Iris pigment epithelial cell (primary cell): ENCODE results near the gene KSR2.
"Not testable (repeated sequence)": the region's sequence is repeated elsewhere in the genome, so short reads cannot be mapped to it uniquely, and the experiment has no call there.

Experiments used
- DNase-seq: peaks from one replicate; pipeline ENCODE4 v3.0.0-alpha.2; 2011; ENCODE audit warnings: low read depth

The KSR2 gene

DNA sequence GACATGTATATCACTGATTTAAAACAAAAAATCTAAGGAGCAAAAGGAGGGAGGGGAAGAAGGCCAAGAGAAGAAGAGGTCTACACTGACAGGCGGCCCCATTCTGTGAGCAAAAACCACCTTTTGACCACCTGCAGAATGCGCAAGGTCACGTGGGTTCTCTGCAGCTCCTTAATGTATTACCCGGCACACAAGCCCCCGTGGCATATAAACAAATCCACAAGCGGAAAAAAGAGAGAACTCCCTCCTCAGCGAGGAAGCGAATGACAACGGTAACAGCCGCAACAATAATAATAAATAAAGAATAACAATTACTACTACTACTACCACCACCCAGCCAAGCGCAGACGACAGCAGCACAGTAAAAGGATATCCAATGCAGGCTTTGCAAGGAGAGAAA is 1.3 kb downstream of the KSR2 start:
- DNase-seq, result no peak

- DNase-seq, result no peak
Measured at GRCh38 chr12:117967043-117967442, 1.7 kb downstream of the KSR2 start.

DNA sequence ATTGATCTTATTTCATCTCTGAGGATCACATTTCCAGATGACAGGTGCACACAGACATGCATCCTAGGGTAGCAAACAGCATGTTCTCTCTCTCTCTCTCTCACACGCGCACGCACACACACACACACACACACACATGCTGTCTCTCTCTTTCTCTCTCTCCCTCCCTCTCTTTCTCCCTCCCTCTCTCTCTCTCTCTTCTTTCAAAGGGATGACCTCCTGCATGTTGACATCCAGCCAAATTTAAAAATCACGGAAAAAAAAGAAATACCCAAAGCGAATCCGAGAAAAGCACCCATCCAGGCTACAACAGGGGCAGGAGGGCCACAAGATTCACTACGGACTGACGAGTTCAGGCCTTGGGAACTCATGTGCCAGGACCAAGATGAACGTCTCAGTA is 2.3 kb downstream of the KSR2 start:
- no peak for DNase-seq

GRCh38 chr12:117963836-117964235 is 5.0 kb downstream of the KSR2 start:
- DNase-seq, result no peak

DNA sequence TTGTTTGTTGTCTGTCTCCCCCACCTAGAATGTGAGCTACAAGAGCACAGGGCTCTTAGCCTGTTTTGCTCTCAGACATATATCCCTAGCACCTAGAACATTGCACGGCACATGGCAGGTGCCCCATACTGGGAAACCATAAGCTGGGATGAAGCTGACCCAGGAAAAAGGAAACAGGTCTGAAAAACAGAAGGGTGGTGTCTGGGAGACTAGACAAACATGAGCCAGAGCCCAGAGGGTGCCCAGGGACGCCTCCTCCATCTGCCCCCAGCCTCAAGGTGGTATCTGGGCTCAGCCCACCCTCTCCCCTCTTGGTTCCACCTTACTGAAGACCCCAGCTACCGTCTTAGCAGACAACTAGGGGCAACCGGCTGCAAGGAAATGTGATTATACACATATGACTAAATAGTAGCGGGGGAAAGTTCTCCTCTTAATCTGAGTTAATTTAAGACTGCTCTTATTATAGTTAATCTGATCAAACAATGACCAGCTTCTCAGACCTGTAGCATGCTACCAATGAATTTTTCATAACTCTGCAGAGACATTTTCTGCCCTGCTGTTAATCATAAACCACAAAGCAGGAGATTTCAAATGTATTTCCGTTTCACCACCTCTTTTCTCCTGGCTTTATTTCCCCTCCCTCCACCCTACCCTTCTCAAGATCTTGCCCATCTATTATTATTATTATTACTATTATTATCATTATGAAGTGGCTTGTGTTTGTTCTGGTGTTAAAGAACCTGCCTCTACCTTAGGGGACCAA is 31.9 kb downstream of the KSR2 start:
- no peak for DNase-seq

DNA sequence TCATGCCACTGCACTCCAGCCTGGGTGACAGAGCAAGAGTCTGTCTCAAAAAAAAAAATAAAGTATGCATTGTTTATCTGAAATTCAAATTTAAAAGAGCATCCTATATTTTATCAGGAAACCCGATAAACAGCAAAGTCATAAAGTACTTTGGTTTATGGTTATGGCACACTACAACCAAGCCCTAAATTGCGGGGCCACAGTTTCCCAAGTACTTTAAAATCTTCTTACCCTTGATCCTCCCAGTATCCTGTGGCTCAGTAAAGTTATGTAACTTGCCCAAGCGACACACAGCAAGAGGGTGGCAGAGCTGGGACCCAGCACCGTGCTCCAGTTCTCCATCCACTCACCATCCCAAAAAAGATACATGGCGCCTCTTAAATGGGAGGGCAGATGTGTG is 35.2 kb downstream of the KSR2 start:
- DNase-seq, result no peak

- no peak for DNase-seq
Measured at GRCh38 chr12:117926391-117926899, 42.3 kb downstream of the KSR2 start.

DNA sequence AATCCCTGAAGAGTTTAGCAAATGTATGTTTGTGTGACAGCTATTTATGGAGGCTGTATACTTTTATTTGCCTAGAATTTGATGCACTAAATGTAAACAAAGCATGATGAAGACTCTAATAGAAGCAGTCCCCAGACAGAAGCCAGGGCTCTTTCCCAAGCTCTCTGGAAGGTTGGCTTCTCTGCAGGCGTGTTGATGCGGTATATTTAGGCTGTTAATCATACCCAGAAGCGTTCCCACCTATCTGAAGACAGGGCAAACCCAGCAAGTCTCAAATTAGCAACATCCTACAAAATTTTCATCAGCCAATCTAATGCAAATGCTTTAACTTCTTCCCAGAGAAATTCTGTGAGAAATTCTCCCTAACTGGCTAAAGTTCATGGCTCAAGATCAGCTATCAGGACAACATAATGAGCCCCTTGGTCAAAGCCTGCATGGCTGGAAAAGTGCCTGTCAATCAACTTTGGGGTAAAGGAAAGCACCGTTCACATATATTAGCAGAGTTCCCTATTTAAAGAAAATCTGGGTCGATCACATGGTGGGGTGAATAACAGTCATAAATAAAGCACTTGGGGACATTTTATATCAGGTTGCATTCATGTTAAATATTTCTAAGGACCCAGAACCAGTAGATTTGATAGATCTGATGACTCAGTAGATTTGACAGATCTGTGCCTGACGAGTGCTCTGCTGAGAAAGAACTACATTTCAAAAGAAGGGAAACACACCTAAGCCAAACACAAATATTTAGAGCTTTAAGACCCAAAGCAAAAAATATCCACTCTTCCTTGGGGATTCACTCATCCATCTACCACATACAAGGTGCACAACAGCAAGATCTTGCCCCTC is 46.6 kb downstream of the KSR2 start:
- no peak for DNase-seq

DNA sequence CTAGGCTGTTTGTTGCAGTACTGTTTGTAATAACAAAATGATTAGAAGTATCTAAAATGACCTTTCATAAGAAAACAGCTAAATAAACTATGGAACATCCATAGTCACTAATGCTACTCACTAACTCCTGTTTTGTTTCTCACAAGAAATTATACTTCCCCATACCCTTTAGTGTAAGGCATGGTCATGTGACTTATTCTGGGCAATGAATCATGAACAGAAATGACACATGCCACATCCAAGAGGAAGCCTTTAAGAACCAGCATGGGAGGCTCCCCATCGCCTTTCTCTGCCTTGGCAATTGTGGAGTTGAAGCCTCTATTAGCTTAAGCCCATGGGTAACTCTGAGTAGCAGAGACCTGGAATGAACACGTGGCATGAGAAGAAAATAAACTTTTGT is 49.3 kb downstream of the KSR2 start:
- DNase-seq, result no peak

- DNase-seq, result no peak
Measured at GRCh38 chr12:117914686-117915085, 54.1 kb downstream of the KSR2 start.

- no peak for DNase-seq
Measured at GRCh38 chr12:117912756-117913155, 56.0 kb downstream of the KSR2 start.

DNA sequence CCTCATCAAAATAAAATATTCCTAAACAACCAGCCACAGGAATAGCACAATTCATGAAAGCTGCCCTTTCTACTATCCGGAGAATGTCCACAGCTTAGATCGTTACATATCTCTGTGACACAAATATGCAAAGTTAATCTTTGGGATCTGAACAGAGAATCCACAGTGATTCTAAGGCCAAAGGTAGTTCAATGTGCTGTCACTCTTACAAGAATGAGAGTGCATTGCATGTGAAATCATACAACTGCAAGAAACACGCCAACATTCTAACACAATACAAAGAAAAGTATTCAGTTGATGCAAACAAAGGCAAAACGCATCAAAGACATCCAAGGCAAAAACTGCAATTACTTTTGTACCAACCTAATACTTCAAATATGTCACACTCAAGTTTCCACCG is 60.4 kb downstream of the KSR2 start:
- no peak for DNase-seq

- DNase-seq, result no peak
Measured at GRCh38 chr12:117907108-117907689, 61.6 kb downstream of the KSR2 start.

DNA sequence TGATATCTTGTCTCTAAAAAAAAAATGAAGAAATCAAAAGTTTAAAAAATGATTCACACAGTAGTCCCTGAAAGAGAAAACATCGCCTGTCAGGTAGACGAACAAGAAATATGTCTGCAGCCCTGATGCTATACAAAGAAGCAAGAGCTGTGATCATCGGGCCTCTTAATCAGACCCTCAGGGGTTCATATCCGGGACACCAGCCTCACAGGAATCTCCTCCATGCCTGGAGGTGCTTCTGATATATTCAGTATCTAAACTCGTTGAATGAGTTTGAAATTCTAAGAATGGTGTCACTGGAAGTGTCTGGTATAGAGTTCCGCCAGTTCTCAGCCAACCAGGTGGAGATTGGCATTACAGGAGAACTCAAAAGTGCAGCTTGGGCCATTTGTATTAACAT is 64.7 kb downstream of the KSR2 start:
- DNase-seq, result no peak

- no peak for DNase-seq
Measured at GRCh38 chr12:117903110-117903840, 65.5 kb downstream of the KSR2 start.

DNA sequence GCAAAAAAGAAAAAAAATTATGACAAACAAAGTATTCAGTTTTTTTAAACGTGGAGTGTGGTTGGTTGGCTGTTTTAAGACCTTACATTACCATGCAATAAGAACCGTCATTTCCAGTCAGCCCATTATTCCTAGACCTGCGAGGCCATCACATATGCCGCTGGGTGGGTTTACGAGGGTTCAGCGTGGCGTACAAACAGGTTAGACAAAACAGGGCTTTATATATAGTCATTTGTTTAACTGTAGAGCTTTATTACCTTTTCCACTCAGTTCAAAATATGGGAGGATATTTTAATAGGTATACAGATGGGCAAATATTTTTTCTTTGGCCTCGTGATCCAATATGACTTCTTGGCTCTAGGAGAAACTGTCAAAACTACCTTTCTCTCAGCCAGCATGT is 67.2 kb downstream of the KSR2 start:
- DNase-seq, result no peak

DNA sequence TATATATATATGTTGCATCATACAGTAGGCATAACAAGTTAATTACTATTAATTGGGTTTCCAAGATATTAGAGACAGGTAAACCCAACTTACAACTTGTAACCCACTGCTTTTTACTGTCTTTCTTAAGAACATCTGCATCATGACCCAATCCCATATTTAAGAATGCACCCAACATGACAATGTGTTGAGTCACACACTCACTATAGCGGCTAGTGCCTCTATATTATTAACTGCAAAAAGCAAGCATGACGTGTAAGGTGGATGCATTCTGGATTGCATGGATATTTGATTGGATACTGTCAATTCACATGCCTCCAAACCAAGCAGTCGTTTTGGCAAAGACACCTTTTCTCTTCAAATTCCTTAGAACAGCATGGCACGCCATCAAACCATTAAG is 68.2 kb downstream of the KSR2 start:
- DNase-seq, result peak; percentile 22

DNA sequence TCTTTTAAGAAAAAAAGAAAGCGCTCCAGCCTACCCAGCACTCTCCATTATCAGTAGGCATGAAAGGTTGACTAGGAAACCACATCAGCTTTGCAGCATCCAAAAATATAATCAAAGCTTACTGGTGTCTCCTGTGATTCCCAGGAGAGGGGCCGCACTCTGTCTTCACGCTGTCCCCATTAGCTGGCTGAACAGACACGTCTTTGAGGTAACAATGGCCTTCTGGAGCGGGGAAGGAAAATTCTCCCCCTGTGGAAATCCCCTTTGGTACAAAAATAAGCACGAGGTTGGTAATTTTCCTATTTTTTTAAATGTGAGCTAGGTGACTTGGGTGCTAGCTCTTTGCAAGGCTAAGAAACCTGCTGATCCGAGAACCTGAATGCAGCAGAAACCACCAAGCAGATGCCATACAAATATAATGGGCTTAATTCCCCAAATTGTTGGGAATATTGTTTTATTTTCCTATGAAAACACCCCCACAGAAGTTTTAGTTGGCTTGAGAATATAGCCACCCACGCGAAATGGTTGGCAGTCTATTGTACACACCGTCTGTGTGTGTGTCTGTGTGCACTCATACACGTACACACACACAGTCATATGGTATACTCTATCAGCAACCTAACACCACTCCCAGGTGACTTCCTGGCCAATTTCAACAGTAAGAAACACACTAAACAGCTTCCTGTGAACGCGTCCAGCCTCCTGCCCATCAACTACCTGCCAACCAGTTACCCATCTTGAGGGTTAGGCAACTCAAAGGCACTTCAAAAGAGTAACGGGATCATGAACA is 71.2 kb downstream of the KSR2 start:
- DNase-seq, result no peak

- DNase-seq, result no peak
Measured at GRCh38 chr12:117896009-117896408, 72.8 kb downstream of the KSR2 start.

GRCh38 chr12:117892441-117892840 is 76.3 kb downstream of the KSR2 start:
- DNase-seq, result no peak

- DNase-seq, result not testable (repeated sequence)
Measured at GRCh38 chr12:117891265-117891664, 77.5 kb downstream of the KSR2 start.
